ENCODE data around the gene LNX2. TPM values are rescaled to one million over a fixed set of nuclear protein-coding genes. Genes with fewer than 3 reads are reported as not detected.

LNX2 gene
- total RNA-seq, 1 donor from 2014 or later, result 33.7 TPM

- Mint-ChIP-seq H3K27ac (peak overlapping the region; percentile 7), H3K4me1 (ENCODE audit: low read depth) (peaks cover 14% of the 10 kb centered on the region), H3K4me3 (ENCODE audit: low read depth) (no peak overlapping the region), H3K27me3 (no peaks in the 10 kb centered on the region), H3K9me3 (ENCODE audit: low read depth) (no peaks in the 10 kb centered on the region), H3K36me3 (ENCODE audit: insufficient read depth) (peaks cover 11% of the 10 kb centered on the region)
- DNase-seq (ENCODE audit: low spot score, unreplicated experiment), result no peak
- TF ChIP-seq CTCF (IDR thresholded peaks at IDR 0.05; ENCODE audit: unreplicated experiment), result no peak
Measured at GRCh38 chr13:27644302-27644701, 24.0 kb upstream of the LNX2 start.

GRCh38 chr13:27643334-27644132 lies 23.2 kb upstream of the LNX2 start:
- DNase-seq (ENCODE audit: low spot score, unreplicated experiment), result no peak
- Mint-ChIP-seq H3K27me3 (no peaks in the 10 kb centered on the region), H3K4me1 (ENCODE audit: low read depth) (peaks cover 14% of the 10 kb centered on the region), H3K4me3 (ENCODE audit: low read depth) (no peak overlapping the region), H3K9me3 (ENCODE audit: low read depth) (no peaks in the 10 kb centered on the region), H3K36me3 (ENCODE audit: insufficient read depth) (peaks cover 6% of the 10 kb centered on the region), H3K27ac (no peak overlapping the region)
- no peak for TF ChIP-seq CTCF (IDR thresholded peaks at IDR 0.05; ENCODE audit: unreplicated experiment)

GRCh38 chr13:27641711-27642502 lies 21.6 kb upstream of the LNX2 start:
- Mint-ChIP-seq H3K36me3 (ENCODE audit: insufficient read depth) (peaks cover 2% of the 10 kb centered on the region), H3K4me3 (ENCODE audit: low read depth) (no peak overlapping the region), H3K4me1 (ENCODE audit: low read depth) (peaks cover 14% of the 10 kb centered on the region), H3K27me3 (no peaks in the 10 kb centered on the region), H3K27ac (no peak overlapping the region), H3K9me3 (ENCODE audit: low read depth) (no peaks in the 10 kb centered on the region)
- DNase-seq (ENCODE audit: low spot score, unreplicated experiment), result no peak
- no peak for TF ChIP-seq CTCF (IDR thresholded peaks at IDR 0.05; ENCODE audit: unreplicated experiment)

- DNase-seq (ENCODE audit: low spot score, unreplicated experiment), result no peak
- no peak for TF ChIP-seq CTCF (IDR thresholded peaks at IDR 0.05; ENCODE audit: unreplicated experiment)
- Mint-ChIP-seq H3K27me3 (no peaks in the 10 kb centered on the region), H3K9me3 (ENCODE audit: low read depth) (no peaks in the 10 kb centered on the region), H3K36me3 (ENCODE audit: insufficient read depth) (no peaks in the 10 kb centered on the region), H3K4me3 (ENCODE audit: low read depth) (no peak overlapping the region), H3K27ac (no peak overlapping the region), H3K4me1 (ENCODE audit: low read depth) (peaks cover 10% of the 10 kb centered on the region)
Measured at GRCh38 chr13:27639186-27639585, 18.9 kb upstream of the LNX2 start.

- no peak for TF ChIP-seq CTCF (IDR thresholded peaks at IDR 0.05; ENCODE audit: unreplicated experiment)
- H3K4me1 Mint-ChIP-seq (ENCODE audit: low read depth), result peaks cover 4% of the 10 kb centered on the region
- no peaks in the 10 kb centered on the region for H3K27me3 Mint-ChIP-seq
- no peaks in the 10 kb centered on the region for H3K36me3 Mint-ChIP-seq (ENCODE audit: insufficient read depth)
- DNase-seq (ENCODE audit: low spot score, unreplicated experiment), result no peak
- H3K4me3 Mint-ChIP-seq (ENCODE audit: low read depth), result no peak overlapping the region
- no peak overlapping the region for H3K27ac Mint-ChIP-seq
- no peaks in the 10 kb centered on the region for H3K9me3 Mint-ChIP-seq (ENCODE audit: low read depth)
Measured at GRCh38 chr13:27638521-27638920, 18.2 kb upstream of the LNX2 start.
